Measurements from ENCODE around the gene LAMC3.

The LAMC3 gene

DNA sequence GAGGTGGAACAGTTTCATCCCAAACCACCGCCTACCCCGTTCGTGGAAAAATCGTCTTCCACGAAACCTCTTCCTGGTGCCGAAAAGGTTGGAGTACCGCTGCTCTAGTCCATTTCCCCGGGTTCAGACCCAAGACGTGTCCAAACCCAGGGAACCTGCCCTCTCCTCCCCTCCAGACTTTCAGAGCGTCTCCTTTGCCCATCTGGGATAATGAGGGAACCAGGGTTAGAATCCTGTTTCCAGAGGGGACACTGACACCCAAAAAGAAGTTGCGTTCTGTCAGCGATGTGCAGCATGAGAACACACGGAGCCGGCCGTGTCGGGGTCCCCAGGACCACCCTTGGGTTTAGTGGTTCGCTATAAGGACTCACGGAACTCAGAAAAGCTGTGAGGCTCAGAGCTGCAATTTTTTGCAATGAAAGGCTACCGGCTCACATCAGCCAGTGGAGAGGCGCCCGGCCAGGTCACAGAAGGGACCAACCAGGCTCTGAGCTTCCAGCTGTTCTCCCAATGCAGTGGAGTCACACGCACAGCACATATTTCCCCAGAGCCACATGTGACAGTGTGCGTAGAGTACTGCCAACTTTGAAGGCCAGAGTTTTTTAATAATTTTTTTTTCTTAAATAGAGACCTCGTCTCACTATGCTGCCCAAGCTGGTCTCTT, 19.4 kb downstream of the LAMC3 start:
- TF ChIP-seq, protein P1, sequence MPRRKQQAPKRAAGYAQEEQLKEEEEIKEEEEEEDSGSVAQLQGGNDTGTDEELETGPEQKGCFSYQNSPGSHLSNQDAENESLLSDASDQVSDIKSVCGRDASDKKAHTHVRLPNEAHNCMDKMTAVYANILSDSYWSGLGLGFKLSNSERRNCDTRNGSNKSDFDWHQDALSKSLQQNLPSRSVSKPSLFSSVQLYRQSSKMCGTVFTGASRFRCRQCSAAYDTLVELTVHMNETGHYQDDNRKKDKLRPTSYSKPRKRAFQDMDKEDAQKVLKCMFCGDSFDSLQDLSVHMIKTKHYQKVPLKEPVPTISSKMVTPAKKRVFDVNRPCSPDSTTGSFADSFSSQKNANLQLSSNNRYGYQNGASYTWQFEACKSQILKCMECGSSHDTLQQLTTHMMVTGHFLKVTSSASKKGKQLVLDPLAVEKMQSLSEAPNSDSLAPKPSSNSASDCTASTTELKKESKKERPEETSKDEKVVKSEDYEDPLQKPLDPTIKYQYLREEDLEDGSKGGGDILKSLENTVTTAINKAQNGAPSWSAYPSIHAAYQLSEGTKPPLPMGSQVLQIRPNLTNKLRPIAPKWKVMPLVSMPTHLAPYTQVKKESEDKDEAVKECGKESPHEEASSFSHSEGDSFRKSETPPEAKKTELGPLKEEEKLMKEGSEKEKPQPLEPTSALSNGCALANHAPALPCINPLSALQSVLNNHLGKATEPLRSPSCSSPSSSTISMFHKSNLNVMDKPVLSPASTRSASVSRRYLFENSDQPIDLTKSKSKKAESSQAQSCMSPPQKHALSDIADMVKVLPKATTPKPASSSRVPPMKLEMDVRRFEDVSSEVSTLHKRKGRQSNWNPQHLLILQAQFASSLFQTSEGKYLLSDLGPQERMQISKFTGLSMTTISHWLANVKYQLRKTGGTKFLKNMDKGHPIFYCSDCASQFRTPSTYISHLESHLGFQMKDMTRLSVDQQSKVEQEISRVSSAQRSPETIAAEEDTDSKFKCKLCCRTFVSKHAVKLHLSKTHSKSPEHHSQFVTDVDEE (CRISPR knock-in tag; IDR thresholded peaks at IDR 0.05) = no peak
- ATAC-seq = no peak

DNA sequence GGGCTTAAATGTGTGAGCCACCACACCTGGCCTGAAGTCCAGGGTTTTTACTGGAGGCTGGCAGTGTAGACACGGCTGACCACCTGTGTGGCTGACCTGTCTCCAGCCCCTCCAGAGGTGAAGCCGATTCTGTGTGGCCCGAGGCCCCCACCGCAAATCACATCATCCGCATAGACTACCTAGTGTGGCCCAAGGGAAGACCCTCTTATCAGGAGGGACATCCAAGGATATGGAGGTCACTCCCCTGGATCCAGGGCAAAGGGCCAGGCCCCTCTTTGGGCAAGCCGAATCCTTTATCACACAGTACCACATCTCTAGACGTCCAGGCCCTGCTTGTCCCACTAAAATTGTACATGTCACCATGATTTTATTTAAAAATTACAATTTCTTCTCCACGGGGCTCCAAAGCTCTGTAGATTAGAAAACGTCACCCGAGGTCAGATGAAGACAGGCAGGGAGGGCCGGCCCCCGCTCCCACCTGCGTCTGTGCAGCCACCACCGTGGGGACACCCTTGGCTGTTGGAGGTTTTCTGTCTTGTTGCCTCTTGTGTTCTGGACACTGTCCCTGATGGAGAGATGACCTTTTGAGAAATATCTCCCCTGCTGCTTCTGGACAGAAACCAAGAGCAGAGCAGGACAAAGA, 20.1 kb downstream of the LAMC3 start:
- TF ChIP-seq TOX (CRISPR knock-in tag; IDR thresholded peaks at IDR 0.05; ENCODE audit: borderline replicate concordance) (no peak), ZFP30 (CRISPR knock-in tag; IDR thresholded peaks at IDR 0.05) (no peak), ZNF8 (CRISPR knock-in tag; IDR thresholded peaks at IDR 0.05) (no peak), ZNF565 (CRISPR knock-in tag; conservative IDR thresholded peaks at IDR 0.05; ENCODE audit: low read depth) (no peak), ISL1 (CRISPR knock-in tag; IDR thresholded peaks at IDR 0.05) (no peak), ZFP3 (CRISPR knock-in tag; IDR thresholded peaks at IDR 0.05) (no peak), RARB (CRISPR knock-in tag; IDR thresholded peaks at IDR 0.05) (no peak), CSDC2 (CRISPR knock-in tag; IDR thresholded peaks at IDR 0.05) (no peak)
- no peak for ATAC-seq

DNA sequence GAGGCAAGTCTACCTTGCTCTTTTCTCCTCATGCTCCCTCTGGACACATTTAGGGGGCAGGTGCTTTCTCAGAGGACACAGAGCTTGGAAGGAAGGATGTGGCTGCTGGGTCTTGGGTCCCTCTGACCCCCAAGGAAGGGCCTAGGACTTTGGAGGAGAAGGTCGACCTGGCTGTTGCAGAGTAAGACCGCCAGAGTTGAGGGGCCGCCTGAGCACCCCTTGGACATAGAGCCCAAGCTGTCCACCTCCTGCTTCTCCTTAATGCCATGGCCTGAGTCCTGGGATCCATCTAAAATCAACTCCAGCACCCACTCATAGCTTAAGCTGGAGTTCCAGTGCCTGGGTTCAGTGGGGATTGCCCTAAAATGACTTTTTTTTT, 20.6 kb downstream of the LAMC3 start:
- ATAC-seq = no peak

More for the DNA sequence above, 20.6 kb downstream of the LAMC3 start:
- TF ChIP-seq ESRRG (CRISPR knock-in tag; IDR thresholded peaks at IDR 0.05) (no peak), RARB (CRISPR knock-in tag; IDR thresholded peaks at IDR 0.05) (no peak), ZFP30 (CRISPR knock-in tag; IDR thresholded peaks at IDR 0.05) (no peak), TOX (CRISPR knock-in tag; IDR thresholded peaks at IDR 0.05; ENCODE audit: borderline replicate concordance) (no peak), ZNF70 (CRISPR knock-in tag; IDR thresholded peaks at IDR 0.05) (no peak), CSDC2 (CRISPR knock-in tag; IDR thresholded peaks at IDR 0.05) (no peak), ZNF565 (CRISPR knock-in tag; conservative IDR thresholded peaks at IDR 0.05; ENCODE audit: low read depth) (no peak), BACH2 (CRISPR knock-in tag; IDR thresholded peaks at IDR 0.05; ENCODE audit: borderline replicate concordance) (no peak), PPARA (CRISPR knock-in tag; IDR thresholded peaks at IDR 0.05; ENCODE audit: borderline replicate concordance) (no peak), ZC3H10 (CRISPR knock-in tag; IDR thresholded peaks at IDR 0.05) (no peak), SNAI2 (CRISPR knock-in tag; IDR thresholded peaks at IDR 0.05) (no peak), ARNTL (CRISPR knock-in tag; IDR thresholded peaks at IDR 0.05; ENCODE audit: borderline replicate concordance, low read depth) (no peak), ZFP3 (CRISPR knock-in tag; IDR thresholded peaks at IDR 0.05) (no peak)
- TF ChIP-seq, protein P2, sequence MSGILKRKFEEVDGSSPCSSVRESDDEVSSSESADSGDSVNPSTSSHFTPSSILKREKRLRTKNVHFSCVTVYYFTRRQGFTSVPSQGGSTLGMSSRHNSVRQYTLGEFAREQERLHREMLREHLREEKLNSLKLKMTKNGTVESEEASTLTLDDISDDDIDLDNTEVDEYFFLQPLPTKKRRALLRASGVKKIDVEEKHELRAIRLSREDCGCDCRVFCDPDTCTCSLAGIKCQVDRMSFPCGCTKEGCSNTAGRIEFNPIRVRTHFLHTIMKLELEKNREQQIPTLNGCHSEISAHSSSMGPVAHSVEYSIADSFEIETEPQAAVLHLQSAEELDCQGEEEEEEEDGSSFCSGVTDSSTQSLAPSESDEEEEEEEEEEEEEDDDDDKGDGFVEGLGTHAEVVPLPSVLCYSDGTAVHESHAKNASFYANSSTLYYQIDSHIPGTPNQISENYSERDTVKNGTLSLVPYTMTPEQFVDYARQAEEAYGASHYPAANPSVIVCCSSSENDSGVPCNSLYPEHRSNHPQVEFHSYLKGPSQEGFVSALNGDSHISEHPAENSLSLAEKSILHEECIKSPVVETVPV (CRISPR knock-in tag; IDR thresholded peaks at IDR 0.05) = no peak
- TF ChIP-seq, protein P1 (CRISPR knock-in tag; IDR thresholded peaks at IDR 0.05) = no peak
- TF ChIP-seq, protein P3, sequence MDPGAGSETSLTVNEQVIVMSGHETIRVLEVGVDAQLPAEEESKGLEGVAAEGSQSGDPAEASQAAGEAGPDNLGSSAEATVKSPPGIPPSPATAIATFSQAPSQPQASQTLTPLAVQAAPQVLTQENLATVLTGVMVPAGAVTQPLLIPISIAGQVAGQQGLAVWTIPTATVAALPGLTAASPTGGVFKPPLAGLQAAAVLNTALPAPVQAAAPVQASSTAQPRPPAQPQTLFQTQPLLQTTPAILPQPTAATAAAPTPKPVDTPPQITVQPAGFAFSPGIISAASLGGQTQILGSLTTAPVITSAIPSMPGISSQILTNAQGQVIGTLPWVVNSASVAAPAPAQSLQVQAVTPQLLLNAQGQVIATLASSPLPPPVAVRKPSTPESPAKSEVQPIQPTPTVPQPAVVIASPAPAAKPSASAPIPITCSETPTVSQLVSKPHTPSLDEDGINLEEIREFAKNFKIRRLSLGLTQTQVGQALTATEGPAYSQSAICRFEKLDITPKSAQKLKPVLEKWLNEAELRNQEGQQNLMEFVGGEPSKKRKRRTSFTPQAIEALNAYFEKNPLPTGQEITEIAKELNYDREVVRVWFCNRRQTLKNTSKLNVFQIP (CRISPR knock-in tag; IDR thresholded peaks at IDR 0.05; ENCODE audit: borderline replicate concordance, low read depth) = no peak
- TF ChIP-seq, protein P4, sequence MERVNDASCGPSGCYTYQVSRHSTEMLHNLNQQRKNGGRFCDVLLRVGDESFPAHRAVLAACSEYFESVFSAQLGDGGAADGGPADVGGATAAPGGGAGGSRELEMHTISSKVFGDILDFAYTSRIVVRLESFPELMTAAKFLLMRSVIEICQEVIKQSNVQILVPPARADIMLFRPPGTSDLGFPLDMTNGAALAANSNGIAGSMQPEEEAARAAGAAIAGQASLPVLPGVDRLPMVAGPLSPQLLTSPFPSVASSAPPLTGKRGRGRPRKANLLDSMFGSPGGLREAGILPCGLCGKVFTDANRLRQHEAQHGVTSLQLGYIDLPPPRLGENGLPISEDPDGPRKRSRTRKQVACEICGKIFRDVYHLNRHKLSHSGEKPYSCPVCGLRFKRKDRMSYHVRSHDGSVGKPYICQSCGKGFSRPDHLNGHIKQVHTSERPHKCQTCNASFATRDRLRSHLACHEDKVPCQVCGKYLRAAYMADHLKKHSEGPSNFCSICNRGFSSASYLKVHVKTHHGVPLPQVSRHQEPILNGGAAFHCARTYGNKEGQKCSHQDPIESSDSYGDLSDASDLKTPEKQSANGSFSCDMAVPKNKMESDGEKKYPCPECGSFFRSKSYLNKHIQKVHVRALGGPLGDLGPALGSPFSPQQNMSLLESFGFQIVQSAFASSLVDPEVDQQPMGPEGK (CRISPR knock-in tag; IDR thresholded peaks at IDR 0.05; ENCODE audit: borderline replicate concordance) = no peak
